ENCODE data around the gene UGT2B28.
"Not testable (repeated sequence)": the region's sequence is repeated elsewhere in the genome, so short reads cannot be mapped to it uniquely, and the experiment has no call there.

Gene UGT2B28

DNA sequence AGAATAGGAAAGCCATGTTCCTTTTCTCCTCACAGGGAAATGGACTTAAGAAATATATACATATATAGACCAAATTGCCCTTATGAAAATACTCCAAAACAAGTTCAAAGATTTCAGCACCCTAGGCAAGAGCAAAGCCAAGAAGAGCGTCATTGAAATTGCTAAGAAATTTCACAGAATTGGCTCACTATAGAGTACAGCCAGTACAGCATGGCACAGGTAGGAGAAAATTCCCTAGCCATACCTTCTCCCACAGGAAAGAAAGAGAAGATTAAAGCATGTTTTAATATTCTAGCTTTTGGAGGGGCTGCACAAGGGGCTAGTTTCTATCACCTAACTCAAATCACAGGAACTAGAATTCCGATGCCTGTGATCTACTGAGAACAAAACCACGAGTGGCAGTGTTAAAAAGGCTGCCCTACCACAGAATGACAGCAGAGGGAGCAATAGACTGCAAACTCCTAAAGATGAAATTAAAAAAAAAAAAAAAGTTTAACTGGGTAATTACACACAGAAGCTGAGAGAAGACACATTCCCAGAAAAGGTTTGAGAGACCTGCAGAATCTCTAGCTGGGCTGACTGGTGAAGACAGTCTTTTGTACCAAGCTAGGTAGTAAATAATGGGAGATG, 37.5 kb downstream of the UGT2B28 start:
- in situ Hi-C loops (cut with MboI; ENCODE audit: low pct_unique_long_range_greater_than_20kb, low sequenced_read_pairs, unreplicated experiment); DNase-seq (ENCODE audit: low spot score): not testable (repeated sequence)
- TF ChIP-seq, protein P1, sequence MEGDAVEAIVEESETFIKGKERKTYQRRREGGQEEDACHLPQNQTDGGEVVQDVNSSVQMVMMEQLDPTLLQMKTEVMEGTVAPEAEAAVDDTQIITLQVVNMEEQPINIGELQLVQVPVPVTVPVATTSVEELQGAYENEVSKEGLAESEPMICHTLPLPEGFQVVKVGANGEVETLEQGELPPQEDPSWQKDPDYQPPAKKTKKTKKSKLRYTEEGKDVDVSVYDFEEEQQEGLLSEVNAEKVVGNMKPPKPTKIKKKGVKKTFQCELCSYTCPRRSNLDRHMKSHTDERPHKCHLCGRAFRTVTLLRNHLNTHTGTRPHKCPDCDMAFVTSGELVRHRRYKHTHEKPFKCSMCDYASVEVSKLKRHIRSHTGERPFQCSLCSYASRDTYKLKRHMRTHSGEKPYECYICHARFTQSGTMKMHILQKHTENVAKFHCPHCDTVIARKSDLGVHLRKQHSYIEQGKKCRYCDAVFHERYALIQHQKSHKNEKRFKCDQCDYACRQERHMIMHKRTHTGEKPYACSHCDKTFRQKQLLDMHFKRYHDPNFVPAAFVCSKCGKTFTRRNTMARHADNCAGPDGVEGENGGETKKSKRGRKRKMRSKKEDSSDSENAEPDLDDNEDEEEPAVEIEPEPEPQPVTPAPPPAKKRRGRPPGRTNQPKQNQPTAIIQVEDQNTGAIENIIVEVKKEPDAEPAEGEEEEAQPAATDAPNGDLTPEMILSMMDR (IDR thresholded peaks at IDR 0.05; ENCODE audit: extremely low read depth, insufficient read depth, missing control alignments) = peak; percentile 46

DNA sequence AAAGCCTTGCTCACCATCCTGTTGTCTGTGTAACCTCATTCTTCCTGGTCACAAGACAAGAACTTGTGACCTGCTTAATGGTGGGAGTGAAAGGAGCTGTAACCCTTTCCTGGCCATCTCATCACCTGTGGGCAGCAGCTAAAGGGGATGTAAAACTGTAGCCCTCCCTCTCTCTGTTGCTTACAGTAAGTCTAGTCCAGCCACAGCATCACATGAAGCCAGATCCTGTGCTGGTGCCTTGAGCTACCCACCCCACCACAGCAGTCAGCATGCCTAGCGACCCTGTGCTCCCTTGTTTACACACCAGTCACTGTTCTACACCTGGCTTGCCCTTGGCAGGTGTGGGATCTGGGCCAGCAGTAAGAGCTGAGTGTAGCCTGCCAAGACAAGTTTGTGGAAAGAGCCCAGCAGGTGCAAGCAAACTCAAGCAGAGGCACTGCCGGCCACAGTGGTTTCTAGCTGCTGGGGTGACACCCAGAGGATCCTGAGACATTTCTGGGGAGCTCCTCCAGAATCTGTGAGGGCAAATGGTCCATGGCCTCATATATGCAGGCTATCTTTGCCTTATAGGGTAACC, 41.0 kb downstream of the UGT2B28 start:
- in situ Hi-C loops (cut with MboI; ENCODE audit: low pct_unique_long_range_greater_than_20kb, low sequenced_read_pairs, unreplicated experiment) = no loop called here
- TF ChIP-seq, protein P1 (IDR thresholded peaks at IDR 0.05; ENCODE audit: extremely low read depth, insufficient read depth, missing control alignments) = no peak
- no peak for DNase-seq (ENCODE audit: low spot score)

DNA sequence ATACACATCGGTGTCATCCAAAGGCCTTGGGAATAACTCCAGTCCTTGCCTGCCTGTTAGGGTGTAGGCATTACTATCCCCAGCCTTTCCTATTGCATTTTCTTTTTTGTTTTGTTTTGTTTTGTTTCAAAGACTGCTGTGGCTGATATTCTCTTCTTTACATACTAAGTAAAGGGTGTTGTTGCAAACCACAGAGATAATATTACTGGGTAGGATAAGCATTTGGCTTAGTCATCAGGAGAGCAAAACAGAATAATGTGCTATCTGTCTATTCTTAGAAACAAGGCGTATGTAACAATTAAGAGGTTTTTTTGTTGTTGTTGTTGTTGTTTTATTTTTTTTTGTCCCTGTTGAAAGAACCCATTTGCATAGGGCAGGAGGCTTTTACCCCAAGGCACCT, 41.8 kb downstream of the UGT2B28 start:
- DNase-seq (ENCODE audit: low spot score) = no peak

DNA sequence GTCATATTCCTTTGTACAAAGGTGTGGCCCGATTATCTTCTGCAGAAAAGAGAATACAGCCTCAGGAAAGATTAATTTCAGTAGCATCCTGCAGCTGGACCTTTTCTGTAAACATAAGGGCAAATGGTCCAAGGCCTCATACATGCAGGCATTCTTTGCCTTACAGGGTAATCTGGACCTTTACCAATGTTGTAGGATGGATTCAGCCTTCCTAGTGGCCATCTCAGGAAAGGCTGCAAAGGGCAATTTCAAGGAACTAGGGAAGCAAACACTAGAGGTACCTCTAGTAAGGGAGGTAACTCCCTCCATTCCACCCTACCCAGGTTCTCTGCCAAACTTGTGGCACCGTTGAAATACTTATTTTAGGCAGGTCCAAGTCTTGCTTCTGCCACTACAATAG, 43.0 kb downstream of the UGT2B28 start:
- DNase-seq (ENCODE audit: low spot score) = no peak
- TF ChIP-seq, protein P1 (IDR thresholded peaks at IDR 0.05; ENCODE audit: extremely low read depth, insufficient read depth, missing control alignments) = no peak
- in situ Hi-C loops (cut with MboI; ENCODE audit: low pct_unique_long_range_greater_than_20kb, low sequenced_read_pairs, unreplicated experiment) = no loop called here

More for the DNA sequence above, 41.8 kb downstream of the UGT2B28 start:
- in situ Hi-C loops (cut with MboI; ENCODE audit: low pct_unique_long_range_greater_than_20kb, low sequenced_read_pairs, unreplicated experiment) = no loop called here
- TF ChIP-seq, protein P1 (IDR thresholded peaks at IDR 0.05; ENCODE audit: extremely low read depth, insufficient read depth, missing control alignments) = no peak

DNA sequence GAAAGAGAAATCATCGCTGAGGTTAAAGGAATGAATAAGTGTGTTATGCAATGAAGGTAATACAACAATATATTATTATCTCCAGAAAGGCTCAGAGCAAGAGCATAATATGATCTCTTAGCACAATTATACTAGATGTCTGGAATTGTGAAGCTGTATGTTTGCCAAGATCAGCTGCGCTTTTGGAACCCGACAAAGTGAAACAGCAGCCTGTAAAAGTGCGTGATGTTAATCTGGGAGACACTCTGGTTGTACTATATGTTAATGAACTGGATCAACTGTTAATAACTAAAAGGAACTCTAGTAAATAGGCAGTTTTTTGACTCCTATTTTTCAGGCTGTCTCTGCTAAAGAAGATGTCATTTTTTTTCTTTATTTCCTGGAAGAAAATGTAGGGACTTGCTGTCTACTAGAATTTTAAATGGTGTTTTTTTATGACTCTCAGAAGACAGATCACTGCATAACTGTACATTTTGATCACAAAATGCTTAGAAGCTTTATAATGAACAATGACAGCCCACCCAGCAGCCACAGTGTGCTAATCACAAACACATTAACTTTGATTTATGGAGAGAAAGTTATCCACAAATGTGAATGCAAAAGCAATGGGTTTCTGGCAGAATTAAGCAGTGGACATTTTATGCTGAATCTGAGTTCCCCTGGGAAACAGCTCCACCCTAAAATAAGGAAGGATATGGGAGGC, 50.2 kb downstream of the UGT2B28 start:
- DNase-seq (ENCODE audit: low spot score) = no peak
- TF ChIP-seq, protein P1 (IDR thresholded peaks at IDR 0.05; ENCODE audit: extremely low read depth, insufficient read depth, missing control alignments) = no peak
- in situ Hi-C loops (cut with MboI; ENCODE audit: low pct_unique_long_range_greater_than_20kb, low sequenced_read_pairs, unreplicated experiment) = no loop called here

DNA sequence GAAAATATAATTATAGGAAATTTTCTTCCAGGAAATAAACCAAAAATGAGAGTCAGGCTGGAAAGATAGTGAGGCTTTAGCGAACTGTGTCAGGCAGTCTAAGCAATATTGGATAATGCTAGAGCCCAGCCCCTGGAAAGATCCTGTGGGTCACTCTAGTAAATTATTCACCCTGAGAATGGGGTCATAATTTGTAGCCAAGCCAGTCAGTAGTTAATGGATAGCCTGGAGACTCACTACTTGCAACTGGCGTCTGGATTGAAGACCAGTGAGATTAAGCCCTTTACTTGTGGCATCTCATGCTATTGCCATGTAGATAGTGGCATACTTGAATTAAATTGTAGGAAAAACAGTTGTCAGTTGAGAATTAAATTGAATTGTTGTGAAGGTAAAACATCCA, 51.0 kb downstream of the UGT2B28 start:
- in situ Hi-C loops (cut with MboI; ENCODE audit: low pct_unique_long_range_greater_than_20kb, low sequenced_read_pairs, unreplicated experiment); DNase-seq (ENCODE audit: low spot score): not testable (repeated sequence)

DNA sequence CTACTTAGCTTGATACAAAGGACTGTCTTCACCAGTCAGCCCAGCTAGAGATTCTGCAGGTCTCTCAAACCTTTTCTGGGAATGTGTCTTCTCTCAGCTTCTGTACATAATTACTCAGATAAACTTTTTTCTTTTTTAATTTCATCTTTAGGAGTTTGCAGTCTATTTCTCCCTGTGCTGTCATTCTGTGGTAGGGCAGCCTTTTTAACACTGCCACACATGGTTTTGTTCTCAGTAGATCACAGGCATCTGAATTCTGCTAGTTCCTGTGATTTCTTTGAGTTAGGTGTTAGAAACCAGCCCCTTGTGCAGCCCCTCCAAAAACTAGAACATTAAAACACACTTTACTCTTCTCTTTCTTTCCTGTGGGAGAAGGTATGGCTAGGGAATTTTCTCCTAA, 55.2 kb downstream of the UGT2B28 start:
- DNase-seq (ENCODE audit: low spot score); in situ Hi-C loops (cut with MboI; ENCODE audit: low pct_unique_long_range_greater_than_20kb, low sequenced_read_pairs, unreplicated experiment): not testable (repeated sequence)

DNA sequence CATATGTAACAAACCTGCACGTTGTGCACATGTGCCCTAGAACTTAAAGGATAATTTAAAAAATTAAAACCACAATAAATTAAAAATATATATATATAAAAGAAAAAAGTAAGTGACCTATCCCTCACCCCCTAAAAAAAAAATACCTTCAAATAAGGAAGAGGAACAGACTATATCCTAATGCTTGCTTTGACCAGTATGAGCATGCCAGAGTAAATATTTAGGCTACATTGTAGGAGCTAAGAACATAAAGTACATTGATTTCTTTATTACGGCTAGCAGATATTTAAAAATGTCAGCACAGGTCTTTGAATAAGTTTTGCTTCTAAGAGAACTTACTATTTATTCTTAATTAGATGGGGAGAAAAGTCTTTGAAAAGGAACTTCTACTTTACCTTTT, 62.8 kb downstream of the UGT2B28 start:
- DNase-seq (ENCODE audit: low spot score); in situ Hi-C loops (cut with MboI; ENCODE audit: low pct_unique_long_range_greater_than_20kb, low sequenced_read_pairs, unreplicated experiment): not testable (repeated sequence)

DNA sequence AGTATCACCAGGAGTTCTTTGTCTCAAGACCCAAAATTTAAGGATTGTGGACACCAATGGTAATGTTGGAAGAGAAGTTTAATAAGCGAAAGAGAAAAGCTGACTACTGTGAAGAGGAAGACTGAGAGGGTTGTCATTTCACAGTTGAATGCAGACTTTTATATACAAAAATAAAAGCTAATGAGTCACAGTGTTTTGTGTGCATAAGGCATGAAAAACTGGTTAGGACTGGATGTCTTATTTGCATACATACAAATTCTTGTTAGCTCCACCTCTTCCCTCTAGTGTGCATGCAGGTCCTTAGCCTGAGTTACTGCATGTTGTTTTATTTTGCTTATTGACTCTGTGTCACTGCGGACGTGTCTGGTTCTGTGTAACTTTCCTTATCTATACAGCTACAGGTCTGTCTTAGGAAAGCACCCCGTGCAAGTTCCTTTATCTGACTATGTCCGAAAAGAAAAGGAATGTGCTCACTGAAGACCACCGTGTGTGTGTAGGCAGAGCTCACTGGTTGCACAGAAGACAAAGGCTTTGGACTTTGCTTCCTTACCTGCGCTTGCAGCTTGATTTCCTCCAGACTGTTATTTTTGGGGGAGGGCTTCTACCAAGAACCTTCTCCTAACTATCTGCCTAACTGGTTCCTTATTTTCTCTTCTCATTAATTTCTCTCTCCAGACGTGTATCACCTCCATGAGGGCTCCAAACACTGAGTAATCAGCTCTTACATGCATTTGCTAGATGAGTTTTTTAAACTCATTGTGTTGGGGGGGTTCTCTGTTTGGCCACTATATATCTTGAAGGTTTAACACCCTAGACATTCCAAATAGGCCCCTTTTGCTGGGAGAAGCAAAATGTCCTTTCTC, 63.5 kb downstream of the UGT2B28 start:
- in situ Hi-C loops (cut with MboI; ENCODE audit: low pct_unique_long_range_greater_than_20kb, low sequenced_read_pairs, unreplicated experiment) = not testable (repeated sequence)

More for the DNA sequence above, 63.5 kb downstream of the UGT2B28 start:
- DNase-seq (ENCODE audit: low spot score) = not testable (repeated sequence)

All from GM13977 (cell line).